Islet precursor cell (in vitro differentiated cells): ENCODE data around the gene PJA2.
"Not testable (repeated sequence)": the region's sequence is repeated elsewhere in the genome, so short reads cannot be mapped to it uniquely, and the experiment has no call there.

Experiments
- DNase-seq: peaks from one replicate; pipeline ENCODE4 v3.0.0-alpha.2; 2018

PJA2 gene

DNA sequence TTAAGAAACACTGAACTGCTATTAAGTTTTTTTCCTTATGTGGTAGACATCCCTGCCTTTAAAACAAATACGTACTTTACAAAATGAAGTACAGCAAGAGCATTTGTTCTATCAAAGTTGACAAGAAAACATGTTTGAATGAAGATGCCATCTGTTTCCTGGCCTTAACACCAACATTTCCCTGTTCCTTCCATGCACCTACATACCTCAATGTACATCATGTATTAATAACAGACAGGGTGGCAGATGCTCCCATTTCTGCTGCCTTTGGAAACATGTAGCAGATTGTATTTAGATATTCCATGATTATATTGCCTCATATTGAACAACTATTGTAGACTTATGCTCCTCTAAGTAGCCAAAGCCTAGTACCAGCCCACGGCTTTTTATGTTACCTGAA is 104.4 kb downstream of the PJA2 start:
- DNase-seq = no peak

DNA sequence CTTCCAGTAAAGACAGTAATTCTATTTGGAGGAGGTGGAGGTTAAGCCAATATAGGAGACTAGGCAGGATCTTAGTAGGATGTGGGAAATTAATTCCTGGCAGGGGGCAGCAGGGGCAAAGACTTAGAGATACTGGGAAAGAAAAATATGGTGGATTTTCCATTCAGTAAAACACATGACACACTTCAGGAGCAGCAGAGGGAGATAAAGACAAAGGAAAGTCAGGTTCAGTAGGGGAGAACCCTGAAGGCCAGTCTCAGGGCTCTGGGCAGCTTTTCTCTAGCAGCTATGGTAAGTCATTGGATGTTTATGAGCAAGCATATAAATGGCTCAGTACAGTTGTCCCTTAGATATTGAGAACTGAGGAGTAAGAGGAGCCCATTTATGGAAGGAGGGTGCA is 105.5 kb downstream of the PJA2 start:
- no peak for DNase-seq

DNA sequence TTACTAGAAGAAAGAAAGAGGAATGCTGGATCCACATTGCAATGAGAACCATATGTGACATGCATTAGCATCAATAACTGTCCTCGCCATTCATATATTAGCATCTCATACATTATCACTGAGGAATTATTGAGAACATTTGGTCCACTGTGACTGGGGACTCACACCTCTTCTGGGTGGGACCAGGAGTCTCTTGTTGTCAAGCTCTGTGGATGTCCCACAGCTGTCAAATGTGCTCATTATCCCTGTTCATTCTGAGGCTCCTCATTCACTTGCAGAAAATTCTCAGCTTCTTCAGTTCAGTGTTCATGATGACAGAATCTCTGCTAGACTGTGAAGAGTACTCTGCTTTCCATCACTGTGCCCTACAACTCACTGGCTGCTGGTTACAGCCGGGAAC is 109.4 kb downstream of the PJA2 start:
- DNase-seq = no peak

DNA sequence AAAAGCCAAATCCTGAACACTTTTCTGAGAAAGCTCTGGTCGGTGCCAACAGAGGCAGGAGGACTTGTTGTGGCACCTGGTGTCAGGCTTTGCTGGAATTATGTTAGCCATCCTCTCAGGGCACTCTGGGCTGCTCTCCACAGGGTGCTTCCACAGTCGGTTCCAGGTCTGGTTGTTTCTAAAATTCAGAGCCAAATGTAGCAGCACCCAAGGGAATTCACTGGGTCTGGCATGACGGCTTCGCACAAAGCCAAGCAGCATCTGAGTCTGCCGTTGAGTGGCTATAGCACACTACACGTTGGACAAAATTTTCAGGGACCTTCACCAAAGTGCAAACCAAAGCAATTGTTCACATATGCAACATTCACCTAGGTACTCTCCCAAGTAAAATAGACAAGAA is 110.2 kb downstream of the PJA2 start:
- DNase-seq = no peak

DNA sequence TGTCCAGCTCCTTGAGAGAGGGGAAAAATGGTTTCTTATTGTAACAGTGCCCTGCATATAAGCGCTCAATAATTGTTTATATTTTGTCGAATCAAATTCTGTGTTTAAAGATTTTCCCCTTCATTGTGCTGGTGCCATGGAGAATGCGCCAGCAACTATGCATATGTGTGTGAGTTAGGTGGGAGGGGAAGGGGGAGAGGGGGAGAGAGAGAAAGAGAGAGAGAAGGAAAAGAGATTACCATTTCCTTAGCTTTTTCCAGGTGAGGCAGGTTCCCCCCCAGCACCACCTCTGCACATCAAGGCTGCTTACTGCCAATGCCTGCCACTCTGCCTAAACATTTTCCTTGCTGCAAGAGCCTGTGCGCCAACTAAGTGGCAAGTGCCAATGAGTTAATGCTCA is 111.0 kb downstream of the PJA2 start:
- DNase-seq = no peak

DNA sequence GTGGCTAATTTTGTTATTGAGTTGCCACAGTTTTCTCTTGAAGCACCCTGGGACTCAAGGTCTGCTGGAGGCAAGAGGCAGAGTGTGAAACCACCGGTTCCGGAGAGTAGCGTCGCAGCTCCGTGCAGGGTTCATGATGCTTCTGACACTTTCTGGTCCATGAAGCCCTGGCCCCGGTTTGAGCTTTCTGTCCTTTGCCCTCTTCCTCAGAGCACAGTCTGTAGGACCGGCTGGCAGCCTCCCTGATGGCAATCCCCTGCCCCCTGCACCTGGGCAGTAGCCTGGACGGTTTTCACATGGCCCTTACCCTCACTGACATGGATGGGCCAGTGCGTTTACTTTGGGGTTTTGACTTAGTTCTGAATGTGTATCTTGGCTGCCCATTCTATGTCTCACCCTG is 111.9 kb downstream of the PJA2 start:
- no peak for DNase-seq

DNA sequence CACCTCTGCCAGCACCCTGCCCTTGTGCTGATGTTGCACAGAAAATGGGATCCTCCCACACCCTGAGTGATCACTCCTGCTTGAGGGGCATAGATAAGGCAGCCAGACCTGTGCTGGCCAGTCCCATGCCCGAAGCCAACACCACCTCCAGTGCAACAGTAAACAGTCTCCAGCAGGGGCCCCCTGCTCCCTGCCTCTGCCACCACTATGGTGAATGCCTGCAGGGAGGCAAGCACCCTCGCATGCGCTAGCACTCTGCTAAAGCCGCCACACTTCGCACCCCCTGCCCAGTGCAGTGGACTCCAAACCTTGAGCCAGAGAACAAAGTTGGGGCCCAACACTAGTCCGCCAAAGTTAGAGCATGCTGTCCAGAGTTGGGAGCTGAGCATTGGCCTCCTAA is 118.7 kb downstream of the PJA2 start:
- DNase-seq = no peak

DNA sequence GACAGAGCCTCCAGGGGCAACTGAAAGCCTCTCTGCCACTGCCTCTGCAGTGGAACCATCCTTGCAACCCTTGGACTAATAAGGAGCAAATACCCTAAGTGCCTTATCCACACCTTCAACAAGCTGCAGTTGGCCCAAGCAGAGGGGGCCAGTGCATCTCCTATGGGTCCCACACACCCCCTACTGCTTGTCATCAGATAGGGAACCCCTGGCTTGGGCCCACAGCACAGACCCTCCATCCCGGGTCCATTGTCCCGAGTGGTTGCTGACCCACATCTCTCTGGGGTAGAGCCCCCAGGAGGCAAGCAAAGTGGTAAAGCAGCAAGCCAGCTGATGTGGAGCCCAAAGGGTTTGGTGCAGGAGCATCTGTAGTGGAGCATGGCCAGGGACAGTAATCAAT is 119.5 kb downstream of the PJA2 start:
- no peak for DNase-seq

DNA sequence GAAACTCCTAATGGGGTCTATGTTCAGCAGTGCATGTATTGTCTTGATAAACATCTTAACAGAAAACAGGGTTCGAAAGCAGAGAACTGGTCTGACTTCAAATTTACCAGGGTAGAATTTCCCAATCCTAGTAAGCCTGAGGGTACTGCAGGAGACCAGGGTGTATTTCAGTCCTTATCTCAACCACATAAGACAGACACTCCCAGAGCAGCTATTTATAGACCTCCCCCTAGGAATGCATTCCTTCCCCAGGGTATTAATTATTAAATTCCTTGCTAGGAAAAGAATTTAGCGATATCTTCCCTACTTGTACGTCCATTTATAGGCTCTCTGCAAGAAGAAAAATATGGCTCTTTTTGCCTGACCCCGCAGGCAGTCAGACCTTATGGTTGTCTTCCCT is 123.1 kb downstream of the PJA2 start:
- DNase-seq = not testable (repeated sequence)
